Measurements from ENCODE around the gene SPPL3.

SPPL3 gene

DNA sequence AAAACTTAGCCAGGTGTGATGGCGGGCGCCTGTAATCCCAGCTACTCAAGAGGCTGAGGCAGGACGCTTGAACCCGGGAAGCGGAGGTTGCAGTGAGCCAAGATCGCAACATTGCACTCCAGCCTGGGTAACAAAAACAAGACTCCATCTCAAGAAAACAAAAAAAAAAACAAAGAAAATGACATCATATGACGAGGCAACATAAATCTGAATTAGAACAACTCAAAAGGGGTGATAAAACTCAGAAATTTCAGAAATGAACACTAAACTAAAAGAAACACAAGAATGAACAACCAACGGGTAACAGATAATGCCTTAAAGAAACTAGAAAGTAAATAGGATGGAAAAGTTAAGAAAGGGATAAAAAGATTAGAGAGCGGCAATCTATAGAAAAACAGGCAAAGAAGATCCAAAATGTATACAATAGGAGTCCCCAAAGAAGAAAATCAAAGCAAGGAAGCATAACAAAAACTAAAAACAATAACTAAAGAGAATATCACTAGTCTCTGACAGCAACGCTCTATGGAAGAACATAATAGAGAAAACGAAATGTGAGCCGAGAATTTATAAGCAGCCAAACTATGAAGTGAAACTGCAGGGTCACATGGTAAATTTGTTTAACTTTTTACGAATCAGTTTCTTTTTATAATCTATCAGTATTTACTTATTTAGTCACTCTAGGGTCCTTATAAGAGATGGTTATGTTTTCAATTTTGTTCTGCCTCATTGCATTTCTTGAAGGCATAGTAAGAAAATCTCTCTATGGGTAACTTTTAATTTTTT lies 45.7 kb downstream of the SPPL3 start:
- Histone ChIP-seq H3K36me3 (ENCODE audit: control insufficient read depth, low read length) (no peaks in the 10 kb centered on the region; the same call in 1 of the 2 replicates), H3K9me3 (ENCODE audit: control insufficient read depth, insufficient read depth, low read length) (no peaks in the 10 kb centered on the region), H3K4me3 (ENCODE audit: low read length) (peak overlapping the region; percentile 23), H3F3A (ENCODE audit: control insufficient read depth, insufficient read depth) (peaks cover 7% of the 10 kb centered on the region), H3K79me2 (ENCODE audit: control insufficient read depth, low read length) (peaks cover 68% of the 10 kb centered on the region), H3K9me2 (replicated peaks; ENCODE audit: control insufficient read depth, low read length) (no peaks in the 10 kb centered on the region), H3K4me1 (ENCODE audit: control insufficient read depth, low read length) (peaks cover 62% of the 10 kb centered on the region), H4K20me1 (ENCODE audit: control insufficient read depth, insufficient read depth, low read depth, low read length) (peaks cover 20% of the 10 kb centered on the region), H3K27ac (ENCODE audit: low read depth, low read length) (no peak overlapping the region), H3K4me2 (ENCODE audit: low read length) (peak overlapping the region; percentile 40), H3K27me3 (ENCODE audit: control insufficient read depth, low read length) (no peaks in the 10 kb centered on the region)
- no peak for TF ChIP-seq EZH2phosphoT487 (IDR thresholded peaks at IDR 0.05; ENCODE audit: borderline replicate concordance, low read length)
- TF ChIP-seq, protein P1, sequence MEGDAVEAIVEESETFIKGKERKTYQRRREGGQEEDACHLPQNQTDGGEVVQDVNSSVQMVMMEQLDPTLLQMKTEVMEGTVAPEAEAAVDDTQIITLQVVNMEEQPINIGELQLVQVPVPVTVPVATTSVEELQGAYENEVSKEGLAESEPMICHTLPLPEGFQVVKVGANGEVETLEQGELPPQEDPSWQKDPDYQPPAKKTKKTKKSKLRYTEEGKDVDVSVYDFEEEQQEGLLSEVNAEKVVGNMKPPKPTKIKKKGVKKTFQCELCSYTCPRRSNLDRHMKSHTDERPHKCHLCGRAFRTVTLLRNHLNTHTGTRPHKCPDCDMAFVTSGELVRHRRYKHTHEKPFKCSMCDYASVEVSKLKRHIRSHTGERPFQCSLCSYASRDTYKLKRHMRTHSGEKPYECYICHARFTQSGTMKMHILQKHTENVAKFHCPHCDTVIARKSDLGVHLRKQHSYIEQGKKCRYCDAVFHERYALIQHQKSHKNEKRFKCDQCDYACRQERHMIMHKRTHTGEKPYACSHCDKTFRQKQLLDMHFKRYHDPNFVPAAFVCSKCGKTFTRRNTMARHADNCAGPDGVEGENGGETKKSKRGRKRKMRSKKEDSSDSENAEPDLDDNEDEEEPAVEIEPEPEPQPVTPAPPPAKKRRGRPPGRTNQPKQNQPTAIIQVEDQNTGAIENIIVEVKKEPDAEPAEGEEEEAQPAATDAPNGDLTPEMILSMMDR (IDR thresholded peaks at IDR 0.05; ENCODE audit: low read depth, low read length, poor library complexity, severe bottlenecking), result no peak

DNA sequence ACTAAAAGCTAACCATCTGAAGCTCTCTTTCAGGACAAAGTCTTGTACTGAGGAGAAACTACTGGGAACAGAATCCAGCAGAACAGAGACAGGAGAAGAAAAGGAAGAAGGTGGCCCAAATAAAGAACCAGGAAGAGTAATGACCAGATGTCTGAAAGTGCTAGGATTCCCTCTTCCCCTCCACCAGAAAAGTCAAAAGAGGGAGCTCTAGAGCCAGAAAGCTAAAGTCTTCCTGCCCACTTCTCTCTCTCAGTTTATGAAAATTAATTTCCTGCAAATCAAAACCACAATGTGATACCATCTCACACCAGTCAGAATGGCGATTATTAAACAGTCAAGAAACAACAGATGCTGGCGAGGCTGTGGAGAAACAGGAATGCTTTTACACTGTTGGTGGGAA lies 47.2 kb downstream of the SPPL3 start:
- peak overlapping the region; percentile 36 for H3K4me3 ChIP-seq (ENCODE audit: low read length)
- H3K4me1 ChIP-seq (ENCODE audit: control insufficient read depth, low read length), result peaks cover 66% of the 10 kb centered on the region
- peaks cover 7% of the 10 kb centered on the region for H3F3A ChIP-seq (ENCODE audit: control insufficient read depth, insufficient read depth)
- no peaks in the 10 kb centered on the region; the same call in 1 of the 2 replicates for H3K36me3 ChIP-seq (ENCODE audit: control insufficient read depth, low read length)
- TF ChIP-seq, protein P1 (IDR thresholded peaks at IDR 0.05; ENCODE audit: low read depth, low read length, poor library complexity, severe bottlenecking), result peak; percentile 66
- no peak for TF ChIP-seq EZH2phosphoT487 (IDR thresholded peaks at IDR 0.05; ENCODE audit: borderline replicate concordance, low read length)
- peak overlapping the region; percentile 51 for H3K4me2 ChIP-seq (ENCODE audit: low read length)
- no peaks in the 10 kb centered on the region for H3K9me3 ChIP-seq (ENCODE audit: control insufficient read depth, insufficient read depth, low read length)
- no peak overlapping the region for H3K27ac ChIP-seq (ENCODE audit: low read depth, low read length)
- peaks cover 20% of the 10 kb centered on the region for H4K20me1 ChIP-seq (ENCODE audit: control insufficient read depth, insufficient read depth, low read depth, low read length)
- H3K79me2 ChIP-seq (ENCODE audit: control insufficient read depth, low read length), result peaks cover 69% of the 10 kb centered on the region
- no peaks in the 10 kb centered on the region for H3K9me2 ChIP-seq (replicated peaks; ENCODE audit: control insufficient read depth, low read length)
- H3K27me3 ChIP-seq (ENCODE audit: control insufficient read depth, low read length), result no peaks in the 10 kb centered on the region

DNA sequence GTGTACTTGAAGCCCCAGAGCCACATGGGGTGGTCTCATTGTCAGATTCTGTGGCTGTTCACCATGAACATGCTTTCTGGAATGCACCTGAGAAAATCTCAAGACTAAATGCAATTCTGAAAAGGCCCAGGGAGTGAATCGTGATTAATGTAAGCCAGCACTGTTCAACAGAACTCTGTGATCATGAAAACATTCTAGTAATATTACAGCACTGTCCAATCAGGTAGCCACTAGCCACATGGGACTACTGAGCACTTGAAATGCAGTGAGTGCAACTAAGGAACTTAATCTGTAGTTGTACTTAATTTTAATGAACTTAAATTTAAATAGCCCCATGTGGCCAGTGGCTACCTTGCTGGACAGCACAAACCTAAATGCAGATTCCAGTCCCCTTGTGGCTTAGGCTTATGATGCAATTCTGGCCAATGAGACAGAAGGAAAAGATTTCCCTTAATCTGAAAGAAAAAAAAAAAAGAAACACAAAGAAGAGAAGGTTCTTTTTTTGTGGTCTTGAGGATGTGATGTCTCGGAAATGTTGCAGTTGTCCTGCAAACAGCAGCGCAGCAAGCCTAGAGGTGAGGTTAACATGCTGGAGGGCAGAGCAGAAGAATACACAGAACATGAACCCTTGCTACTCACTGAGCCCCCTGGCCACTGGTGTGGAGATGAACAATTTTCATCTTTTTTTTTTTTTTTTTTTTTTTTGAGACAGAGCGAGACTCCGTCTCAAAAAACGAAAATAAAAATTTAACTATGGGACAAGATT lies 48.2 kb downstream of the SPPL3 start:
- TF ChIP-seq, protein P1 (IDR thresholded peaks at IDR 0.05; ENCODE audit: low read depth, low read length, poor library complexity, severe bottlenecking), result no peak
- TF ChIP-seq EZH2phosphoT487 (IDR thresholded peaks at IDR 0.05; ENCODE audit: borderline replicate concordance, low read length), result no peak
- Histone ChIP-seq H3K4me2 (ENCODE audit: low read length) (no peak overlapping the region; the same call in 1 of the 2 replicates), H3K27ac (ENCODE audit: low read depth, low read length) (no peak overlapping the region)

More for the DNA sequence above, 48.2 kb downstream of the SPPL3 start:
- Histone ChIP-seq H3K9me3 (ENCODE audit: control insufficient read depth, insufficient read depth, low read length) (no peaks in the 10 kb centered on the region), H3F3A (ENCODE audit: control insufficient read depth, insufficient read depth) (peaks cover 7% of the 10 kb centered on the region), H4K20me1 (ENCODE audit: control insufficient read depth, insufficient read depth, low read depth, low read length) (peaks cover 15% of the 10 kb centered on the region), H3K27me3 (ENCODE audit: control insufficient read depth, low read length) (no peaks in the 10 kb centered on the region), H3K79me2 (ENCODE audit: control insufficient read depth, low read length) (peaks cover 72% of the 10 kb centered on the region), H3K4me1 (ENCODE audit: control insufficient read depth, low read length) (peaks cover 68% of the 10 kb centered on the region), H3K4me3 (ENCODE audit: low read length) (no peak overlapping the region), H3K36me3 (ENCODE audit: control insufficient read depth, low read length) (no peaks in the 10 kb centered on the region; the same call in 1 of the 2 replicates), H3K9me2 (replicated peaks; ENCODE audit: control insufficient read depth, low read length) (no peaks in the 10 kb centered on the region)
